GM19438 (cell line): ENCODE data around the gene RMRP.
"Not testable (repeated sequence)": the region's sequence is repeated elsewhere in the genome, so short reads cannot be mapped to it uniquely, and the experiment has no call there.

Experiments used
- ATAC-seq: cut with Tn5 transposase; IDR thresholded peaks from one replicate; pipeline ENCODE4 v1.9.1; 2021; ENCODE audit warnings: low read depth; ENCODE audit not compliant: unreplicated experiment

RMRP gene

GRCh38 chr9:35616681-35617459, 40.9 kb downstream of the RMRP start:
- no peak for ATAC-seq

GRCh38 chr9:35615981-35616680, 41.7 kb downstream of the RMRP start:
- no peak for ATAC-seq

- ATAC-seq = no peak
These were observed 45.0 kb downstream of the RMRP start for GRCh38 chr9:35612843-35613242.

GRCh38 chr9:35612066-35612465, 45.8 kb downstream of the RMRP start:
- not testable (repeated sequence) for ATAC-seq

- peak; percentile 66 for ATAC-seq
These were observed 46.5 kb downstream of the RMRP start for GRCh38 chr9:35611230-35611797.

GRCh38 chr9:35609820-35610163, 48.0 kb downstream of the RMRP start:
- ATAC-seq = no peak

- no peak for ATAC-seq
These were observed 48.6 kb downstream of the RMRP start for GRCh38 chr9:35609001-35609819.

GRCh38 chr9:35608221-35608620, 49.6 kb downstream of the RMRP start:
- ATAC-seq = no peak
